GM19324 (cell line): Measurements from ENCODE around the gene CNFN.
A peak's percentile ranks its signal among the peaks of the same experiment; 100 is the strongest.

Experiments
- ATAC-seq: cut with Tn5 transposase; IDR thresholded peaks from one replicate; pipeline ENCODE4 v1.9.1; 2021; ENCODE audit warnings: mild to moderate bottlenecking, moderate library complexity; ENCODE audit not compliant: unreplicated experiment, low FRiP score

CNFN gene

GRCh38 chr19:42410371-42410770, 20.3 kb upstream of the CNFN start:
- no peak for ATAC-seq

GRCh38 chr19:42409477-42409876, 19.4 kb upstream of the CNFN start:
- ATAC-seq: no peak

GRCh38 chr19:42407816-42408175, 17.7 kb upstream of the CNFN start:
- no peak for ATAC-seq

GRCh38 chr19:42407085-42407815, 17.2 kb upstream of the CNFN start:
- ATAC-seq: no peak

- no peak for ATAC-seq
These were observed 16.0 kb upstream of the CNFN start for GRCh38 chr19:42406111-42406510.

GRCh38 chr19:42403586-42403985, 13.5 kb upstream of the CNFN start:
- ATAC-seq: no peak

- ATAC-seq: no peak
These were observed 12.4 kb upstream of the CNFN start for GRCh38 chr19:42402376-42403116.

- no peak for ATAC-seq
These were observed 11.5 kb upstream of the CNFN start for GRCh38 chr19:42401365-42402303.

- no peak for ATAC-seq
These were observed 10.3 kb upstream of the CNFN start for GRCh38 chr19:42400404-42400803.

- ATAC-seq: no peak
These were observed 7.4 kb upstream of the CNFN start for GRCh38 chr19:42397263-42398166.

GRCh38 chr19:42396381-42397262, 6.5 kb upstream of the CNFN start:
- peak; percentile 97 for ATAC-seq

GRCh38 chr19:42394751-42395150, 4.7 kb upstream of the CNFN start:
- no peak for ATAC-seq

- ATAC-seq: no peak
These were observed 2.1 kb upstream of the CNFN start for GRCh38 chr19:42392165-42392564.

GRCh38 chr19:42388851-42389489, 1.1 kb downstream of the CNFN start:
- ATAC-seq: no peak

GRCh38 chr19:42386974-42387707, 3.0 kb downstream of the CNFN start:
- no peak for ATAC-seq

GRCh38 chr19:42380155-42380554, 9.9 kb downstream of the CNFN start:
- ATAC-seq: no peak

- no peak for ATAC-seq
These were observed 11.6 kb downstream of the CNFN start for GRCh38 chr19:42378225-42379215.
